K562 (cell line): ENCODE measurements around the gene MAP3K7CL. TPM values are rescaled to one million over a fixed set of nuclear protein-coding genes. Genes with fewer than 3 reads are reported as not detected.

Source experiments
- ATAC-seq: fragments of 200-7000 bp; cut with Tn5 transposase; 3 replicates; pipeline ENCODE4 v1.9.1; 2020; ENCODE audit warnings: moderate library complexity
- BruUV-seq: library from RNA; stranded (reverse); fragments of 400-500 nt; replicated peaks from 2 replicates; lab custom pipeline; 2021; lab: Mats Ljungman, UMichigan
- CTCF ChIA-PET: fragments of 300-600 bp; formaldehyde crosslinking; extraction: SDS; loops from one replicate; lab custom pipeline; 2021; ENCODE audit warnings: low intra/inter-chr PET ratio; lab: Yijun Ruan, JAX
- POLR2A ChIA-PET: fragments of 300-600, 350-650 bp; sonication (Branson Sonifier 250); formaldehyde crosslinking; extraction: SDS; loops from one replicate; lab custom pipeline; 2021; ENCODE audit warnings: antibody characterized with exemption, inconsistent platforms; lab: Yijun Ruan, JAX
- DNase-seq, 4 experiments: peaks; one replicate each; pipeline versions ENCODE4 v3.0.0 to v3.0.0-alpha.2; 2011 to 2018; ENCODE audit warnings: low spot score in 3 of 4, mixed read lengths in 3 of 4; ENCODE audit errors: extremely low read depth in 1 of 4
- FAIRE-seq: peaks from 2 replicates; lab custom pipeline; 2011; peaks lifted over from hg19 to GRCh38; lab: Jason Lieb, UNC
- H2AFZ ChIP-seq: 2 replicates; pipeline ENCODE4 v1.6.0; 2011; ENCODE audit warnings: low read depth, low read length, control low read depth, inconsistent platforms
- H3K27ac ChIP-seq: fragments of 200-600 bp; 3 replicates; pipeline ENCODE4 v1.8.0; 2011; ENCODE audit warnings: low read depth, mild to moderate bottlenecking, control low read depth, inconsistent platforms, low read length, moderate library complexity, mixed read lengths; ENCODE audit errors: extremely low read depth
- H3K27me3 ChIP-seq, 2 experiments: fragments of 300-600 bp in 1 of 2; 2 replicates in 1 of 2; 3 replicates in 1 of 2; pipeline versions ENCODE4 v1.6.0 to v1.8.0; 2011; ENCODE audit warnings: inconsistent platforms in 2 of 2, low read length in 2 of 2, mild to moderate bottlenecking in 1 of 2, mixed read lengths in 1 of 2, moderate library complexity in 1 of 2; ENCODE audit not compliant: control insufficient read depth in 2 of 2, insufficient read depth in 2 of 2
- H3K36me3 ChIP-seq: fragments of 300-600 bp; 3 replicates; pipeline ENCODE4 v1.8.0; 2011; ENCODE audit warnings: mild to moderate bottlenecking, low read length, inconsistent platforms; ENCODE audit not compliant: control insufficient read depth, insufficient read depth
- H3K4me1 ChIP-seq, 2 experiments: fragments of 200-600 bp in 1 of 2; replicated peaks in 1 of 2; 2 replicates in 1 of 2; 3 replicates in 1 of 2; pipeline versions ENCODE4 v1.5.1 to v1.8.0; 2011; ENCODE audit warnings: inconsistent platforms in 2 of 2, low read length in 2 of 2, mild to moderate bottlenecking in 1 of 2, mixed read lengths in 1 of 2, moderate library complexity in 1 of 2; ENCODE audit not compliant: control insufficient read depth in 2 of 2, insufficient read depth in 2 of 2
- H3K4me2 ChIP-seq: 2 replicates; pipeline ENCODE4 v1.6.1; 2011; ENCODE audit warnings: low read length, control low read depth, inconsistent platforms, mixed read lengths; ENCODE audit not compliant: insufficient read depth
- H3K4me3 ChIP-seq: fragments of 200-600 bp; sonication (generic), shearing (Covaris generic); 2 replicates; pipeline ENCODE4 v1.5.1; 2016; ENCODE audit warnings: control low read depth, inconsistent platforms
- H3K79me2 ChIP-seq: fragments of 200-600 bp; 3 replicates; pipeline ENCODE4 v1.8.0; 2011; ENCODE audit warnings: low read length, inconsistent platforms; ENCODE audit not compliant: control insufficient read depth, insufficient read depth
- H3K9ac ChIP-seq, 2 experiments: 2 replicates each; pipeline versions ENCODE4 v1.6.0 to v1.6.1; 2011; ENCODE audit warnings: low read depth in 2 of 2, low read length in 2 of 2, control low read depth in 1 of 2, inconsistent platforms in 1 of 2, mild to moderate bottlenecking in 1 of 2, mixed read lengths in 1 of 2; ENCODE audit not compliant: insufficient read depth in 1 of 2
- H3K9me1 ChIP-seq: one replicate; pipeline ENCODE4 v1.6.0; 2011; ENCODE audit warnings: inconsistent platforms, mild to moderate bottlenecking, low read length, moderate library complexity; ENCODE audit not compliant: control insufficient read depth, insufficient read depth
- H3K9me3 ChIP-seq: replicated peaks from 2 replicates; pipeline ENCODE4 v1.5.1; 2011; ENCODE audit warnings: low read depth, low read length, inconsistent platforms; ENCODE audit not compliant: control insufficient read depth, insufficient read depth
- H4K20me1 ChIP-seq: replicated peaks from 2 replicates; pipeline ENCODE4 v1.6.1; 2011; ENCODE audit warnings: low read length, inconsistent platforms, mixed read lengths; ENCODE audit not compliant: control insufficient read depth, insufficient read depth
- CEBPB ChIP-seq: fragments of 450-650 bp; IDR thresholded peaks from 2 replicates; pipeline ENCODE4 v1.6.1; 2016; ENCODE audit warnings: missing genetic modification characterization, missing compliant biosample characterization
- CEBPG ChIP-seq, 3 experiments: fragments of 200-800 bp in 1 of 3; sonication (Bioruptor generic) in 1 of 3; sonication (generic) in 1 of 3; formaldehyde crosslinking in 1 of 3; IDR thresholded peaks in 2 of 3; conservative IDR thresholded peaks in 1 of 3; 2 replicates each; pipeline versions ENCODE4 v1.6.1 to v1.8.0; 2016 to 2022; ENCODE audit warnings: missing compliant biosample characterization in 2 of 3, missing genetic modification characterization in 2 of 3, mild to moderate bottlenecking in 1 of 3, missing genetic modification reagents in 1 of 3
- MAFG ChIP-seq: fragments of 450-650 bp; conservative IDR thresholded peaks from 2 replicates; pipeline ENCODE4 v1.6.1; 2016; ENCODE audit warnings: missing genetic modification characterization, missing compliant biosample characterization
- MCM3 ChIP-seq: fragments of 450-650 bp; IDR thresholded peaks from 2 replicates; pipeline ENCODE4 v1.6.1; 2016
- NKRF ChIP-seq: fragments of 450-650 bp; IDR thresholded peaks from 2 replicates; pipeline ENCODE4 v1.6.1; 2016; ENCODE audit warnings: borderline replicate concordance
- RERE ChIP-seq: sonication (generic); formaldehyde crosslinking; IDR thresholded peaks from 2 replicates; pipeline ENCODE4 v1.8.0; 2023; ENCODE audit warnings: missing genetic modification reagents, mild to moderate bottlenecking, borderline replicate concordance
- SMAD3 ChIP-seq: fragments of 450-650 bp; formaldehyde crosslinking; conservative IDR thresholded peaks from 2 replicates; pipeline ENCODE4 v1.4.0; 2020; ENCODE audit warnings: mild to moderate bottlenecking
- WGBS: fragments of 100-300 bp; shearing (Covaris generic); methylation state at CpG from one replicate; pipeline ENCODE4 v1.1.6; 2016; ENCODE audit warnings: low coverage, mixed read lengths; ENCODE audit not compliant: insufficient coverage; ENCODE audit errors: missing lambda C conversion rate; 5-methylcytosine and 5-hydroxymethylcytosine counted together
- in situ Hi-C: fragments of 300-500 bp; cut with MboI; formaldehyde crosslinking; loops from 4 replicates; pipeline ENCODE4 v1.15.0; 2018; ENCODE audit warnings: inconsistent platforms, mixed read lengths
- intact Hi-C: fragments of 100-400 bp; cut with micrococcal nuclease; formaldehyde crosslinking; loops from 2 replicates; pipeline ENCODE4 v1.14.2; 2022
- polyA plus RNA-seq, 8 experiments: library from polyadenylated mRNA; depleted of rRNA in 4 of 8; stranded (reverse) in 5 of 8; unstranded in 3 of 8; fragments of >200 nt; fragmentation: Nextera tagmentation in 2 of 8; fragmentation: Illumina TruSeq in 1 of 8; extraction: Ambion mirVana in 2 of 8; extraction: Trizol in 1 of 8; gene quantifications; 2 replicates each; pipeline versions ENCODE4 v1.2.1 to v1.2.3, GENCODE V29; 2011 to 2014; ENCODE audit warnings: inconsistent platforms in 1 of 8, missing spikeins in 1 of 8
- total RNA-seq, 7 experiments: library from RNA; depleted of rRNA in 6 of 7; stranded (reverse); fragments of >200 nt in 6 of 7; fragmentation: Illumina TruSeq in 2 of 7; extraction: Trizol in 2 of 7; gene quantifications; 2 replicates each; pipeline versions ENCODE4 v1.2.1 to v1.2.3, GENCODE V29; 2011 to 2021; ENCODE audit warnings: low replicate concordance in 1 of 7

The MAP3K7CL gene
- total and polyA plus RNA-seq, 9 of the 15 experiments (the other 6 are each of a cell fraction or from before 2014, with no cell fraction given), result 0.13 to 0.15 (median 0.14) TPM; not detected in 6

- H4K20me1 ChIP-seq, result no peaks in the 10 kb centered on the region
- POLR2A ChIA-PET, result no interaction called here
These were observed 60.5 kb downstream of the MAP3K7CL start for GRCh38 chr21:29190923-29191331.

More at GRCh38 chr21:29190923-29191331, 60.5 kb downstream of the MAP3K7CL start:
- peaks cover 3 to 4% of the 10 kb centered on the region in 2 experiments; a peak in 2 of 5 replicates for H3K27me3 ChIP-seq
- H3K4me3 ChIP-seq, result no peak overlapping the region
- no peaks in the 10 kb centered on the region for H3K4me1 ChIP-seq
- H3K9me3 ChIP-seq, result no peaks in the 10 kb centered on the region
- CTCF ChIA-PET, result no interaction called here
- DNase-seq (no peak), FAIRE-seq (no peak), ATAC-seq (no peak)
- in situ Hi-C loops, result no loop called here
- BruUV-seq, result no TSS peak
- H3K27ac ChIP-seq, result no peak overlapping the region
- H3K9ac ChIP-seq, result no peak overlapping the region
- 0% methylated on average over 2 of the region's 2 CpGs for WGBS
- TF ChIP-seq RERE (no peak), MCM3 (no peak), MAFG (tag) (peak; percentile 27; the same call in 1 of the 2 replicates), CEBPG (CRISPR knock-in tag; IDR thresholded peaks at IDR 0.05) (no peak), CEBPG (tag; conservative IDR thresholded peaks at IDR 0.05 in 1 of 2, IDR thresholded peaks at IDR 0.05 in 1 of 2) (peak in 1 of 2 experiments; percentile 62; a peak in 1 of 4 replicates), SMAD3 (CRISPR knock-in tag) (no peak), CEBPB (peak; percentile 71), NKRF (no peak)
- no peaks in the 10 kb centered on the region for H3K79me2 ChIP-seq
- H3K36me3 ChIP-seq, result no peaks in the 10 kb centered on the region
- no peak overlapping the region for H2AFZ ChIP-seq
- intact Hi-C loops, result no loop called here
- no peaks in the 10 kb centered on the region for H3K9me1 ChIP-seq
- H3K4me2 ChIP-seq, result no peak overlapping the region
